NOMO-1 (cell line): ENCODE measurements around the gene PPP1R3G.
A peak's percentile ranks its signal among the peaks of the same experiment; 100 is the strongest.

ENCODE experiments used
- DNase-seq, 2 experiments: peaks; one replicate each; lab custom pipeline; 2025; ENCODE audit not compliant: unreplicated experiment in 2 of 2; lab: John Stamatoyannopoulos, UW

The PPP1R3G gene

DNA sequence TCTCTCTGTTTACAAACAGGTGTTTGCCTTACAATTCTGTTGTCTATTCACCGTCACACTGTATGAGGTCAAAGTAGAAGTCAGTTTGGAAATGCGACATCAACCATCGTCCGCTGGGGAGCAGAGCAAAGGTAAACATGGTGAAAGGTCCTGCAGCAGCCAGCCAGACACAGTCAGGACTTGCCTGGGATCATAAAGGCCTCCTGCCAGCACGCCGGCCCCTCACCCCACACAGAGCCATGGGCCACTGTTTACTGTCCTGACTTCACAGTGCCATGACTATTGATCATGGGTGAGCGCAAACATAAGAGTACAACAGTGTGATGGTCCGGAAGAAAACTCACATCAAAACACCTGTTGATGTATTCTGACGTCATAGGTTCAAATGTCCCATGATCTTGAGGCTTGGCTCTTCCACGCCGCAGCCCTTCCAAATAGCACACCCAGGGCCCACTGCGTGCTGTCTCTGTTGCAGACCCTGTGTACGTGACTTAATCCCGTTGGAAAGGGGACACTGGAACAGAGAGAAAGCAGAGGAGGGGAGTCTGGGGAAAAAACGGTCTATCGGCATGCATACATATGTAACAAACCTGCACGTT, 16.9 kb upstream of the PPP1R3G start:
- DNase-seq, result no peak

DNA sequence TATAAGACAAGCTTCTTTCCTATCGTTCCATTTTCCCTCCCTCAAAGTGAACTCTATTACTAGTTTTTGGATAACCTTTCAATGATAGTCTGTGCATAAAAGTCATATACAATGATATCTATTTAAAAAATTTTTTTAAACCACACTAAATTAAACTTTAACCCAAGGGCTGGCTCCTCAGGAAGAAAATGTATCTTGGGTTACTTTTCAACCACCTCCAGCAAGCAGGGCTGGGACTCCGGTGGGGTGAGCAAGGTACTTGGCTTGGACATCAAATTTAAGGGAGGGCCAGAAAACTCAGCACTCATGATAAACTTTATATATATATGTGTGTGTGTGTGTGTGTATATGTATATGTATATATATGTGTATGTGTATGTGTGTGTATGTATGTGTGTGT, 13.9 kb upstream of the PPP1R3G start:
- no peak for DNase-seq

DNA sequence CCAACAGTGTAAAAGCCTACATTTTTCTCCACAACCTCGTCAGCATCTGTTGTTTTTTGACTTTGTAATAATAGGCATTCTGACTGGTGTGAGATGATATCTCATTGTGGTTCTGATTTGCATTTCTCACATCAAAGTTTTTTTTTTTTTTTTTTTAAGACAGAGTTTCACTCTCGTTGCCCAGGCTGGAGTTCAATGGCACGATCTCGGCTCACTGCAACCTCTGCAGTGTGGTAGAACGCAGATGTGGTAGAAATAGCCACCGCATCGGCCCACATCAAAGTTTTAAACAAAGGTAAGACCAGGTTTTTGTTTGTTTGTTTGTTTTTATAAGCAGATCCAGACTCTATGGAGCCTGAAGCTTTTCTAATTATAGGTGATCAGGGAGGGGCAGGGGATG, 12.7 kb upstream of the PPP1R3G start:
- no peak for DNase-seq

DNA sequence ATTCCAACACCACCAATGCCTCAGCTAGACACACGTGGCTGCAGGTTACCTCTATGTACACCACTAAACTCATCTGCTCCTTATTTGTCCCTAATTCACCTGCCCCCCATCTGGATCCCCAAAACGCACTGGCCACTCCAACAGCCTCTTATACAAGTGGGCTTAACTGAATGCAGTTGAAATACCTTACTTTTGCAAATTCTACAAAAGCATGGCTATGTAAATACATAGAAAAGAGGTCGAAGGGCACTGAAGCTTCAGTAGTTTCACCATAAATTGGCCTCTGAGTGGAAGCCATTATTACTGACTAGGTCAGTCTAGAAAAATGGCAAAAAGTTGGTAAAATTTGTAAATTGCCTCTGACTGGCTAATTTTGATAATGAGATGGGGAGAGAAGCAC, 11.1 kb upstream of the PPP1R3G start:
- DNase-seq, result no peak

DNA sequence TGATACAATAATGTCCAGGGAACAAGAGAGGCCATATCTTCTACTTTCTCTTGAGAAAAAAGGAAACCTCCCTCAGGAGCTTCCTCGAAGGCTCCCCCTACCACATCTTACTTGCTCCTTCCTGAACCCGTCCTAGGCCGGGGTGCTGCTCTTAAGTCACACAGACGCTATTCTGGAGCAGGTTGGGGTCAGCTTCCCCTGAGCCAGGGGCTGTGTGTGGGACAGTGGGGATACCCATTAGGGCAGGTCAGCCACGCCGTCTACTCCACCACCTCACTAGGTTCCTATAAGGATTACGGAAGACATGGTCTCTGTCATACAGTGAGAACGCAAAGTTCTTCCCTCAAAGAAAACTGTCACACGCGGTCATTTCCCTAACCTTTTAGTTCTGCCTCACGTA, 8.2 kb upstream of the PPP1R3G start:
- no peak for DNase-seq

DNA sequence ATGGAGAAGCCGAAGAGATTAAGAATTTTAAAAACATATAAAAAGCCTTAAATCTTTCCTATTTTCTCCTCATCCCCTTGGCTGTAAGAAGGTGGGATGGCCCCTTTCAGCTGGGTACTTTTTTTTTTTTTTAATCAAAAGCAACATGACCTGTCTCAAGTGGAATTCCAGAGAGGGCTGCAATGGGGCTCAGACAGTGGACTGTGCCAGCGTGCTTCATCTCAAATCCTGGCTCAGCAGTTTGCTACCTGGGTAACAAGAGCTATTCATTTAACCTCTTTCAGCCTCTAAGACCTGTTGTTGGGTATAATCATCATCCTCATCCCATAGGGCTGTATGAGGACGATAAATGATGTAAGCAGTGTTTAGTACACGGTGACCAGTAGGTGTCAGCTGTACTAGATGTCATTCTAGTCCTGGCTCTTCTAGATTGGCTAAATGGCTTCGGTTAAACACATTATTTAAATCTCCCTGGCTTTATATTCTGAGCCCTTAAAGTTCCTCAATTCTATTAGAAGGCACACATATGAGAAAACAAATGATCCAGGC, 6.9 kb upstream of the PPP1R3G start:
- peak in 1 of 2 experiments; percentile 50 for DNase-seq

DNA sequence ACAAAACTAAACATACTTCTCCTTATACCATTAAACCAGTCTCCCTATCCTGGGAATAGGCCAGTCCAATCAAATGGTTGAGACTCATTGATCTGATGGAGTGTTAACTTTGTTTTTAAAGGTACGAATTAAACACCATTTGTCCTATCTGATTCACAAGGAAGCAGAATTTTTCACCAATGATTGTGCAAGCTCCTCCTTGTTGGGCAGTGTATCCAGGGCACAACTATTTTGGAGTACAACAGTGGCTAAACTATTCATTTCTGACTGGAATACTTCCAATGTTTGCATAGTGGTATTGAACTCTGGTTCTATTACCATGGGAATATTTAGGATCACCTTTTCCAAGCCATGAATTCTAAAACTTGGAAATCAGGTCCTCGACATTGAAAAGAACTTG, 5.4 kb upstream of the PPP1R3G start:
- no peak for DNase-seq

DNA sequence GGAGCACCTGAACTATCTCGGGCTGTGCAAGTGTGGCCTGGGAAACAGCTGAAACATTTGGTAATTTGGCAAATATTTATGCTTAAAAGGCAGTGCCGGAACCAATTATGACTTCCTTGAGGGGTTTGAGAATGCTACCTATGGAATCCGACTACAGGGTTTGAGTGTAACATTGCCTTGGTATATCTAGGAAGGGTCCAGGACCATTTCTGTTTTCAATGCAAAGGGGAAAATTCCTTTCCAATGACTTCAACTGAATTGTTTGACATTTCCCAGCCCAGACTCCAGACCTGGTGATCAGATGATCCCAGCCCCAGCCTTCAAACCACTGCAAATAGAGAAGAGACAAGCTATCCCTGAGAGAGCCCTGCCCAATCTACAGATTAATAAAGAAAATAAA, 4.6 kb upstream of the PPP1R3G start:
- no peak for DNase-seq

DNA sequence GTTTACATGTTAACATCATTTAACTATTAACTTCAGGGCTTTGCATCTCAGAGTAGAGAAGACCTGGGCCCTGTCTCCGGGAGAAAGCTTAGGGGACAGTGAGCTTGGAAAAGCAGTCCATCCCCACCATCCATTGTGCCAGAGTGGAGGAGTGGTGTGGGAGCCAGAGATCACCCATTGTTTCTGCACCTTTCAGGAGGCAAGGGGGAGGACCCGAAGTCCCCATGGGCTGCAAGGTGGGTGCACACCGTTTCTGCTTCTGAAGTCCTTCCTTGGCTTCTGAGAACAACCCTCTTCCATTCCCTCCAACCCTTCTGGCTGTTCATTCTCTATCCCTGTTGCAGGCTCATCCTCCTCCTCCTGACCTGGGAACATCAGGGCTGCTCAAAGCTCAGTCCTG, 4.0 kb upstream of the PPP1R3G start:
- no peak for DNase-seq

DNA sequence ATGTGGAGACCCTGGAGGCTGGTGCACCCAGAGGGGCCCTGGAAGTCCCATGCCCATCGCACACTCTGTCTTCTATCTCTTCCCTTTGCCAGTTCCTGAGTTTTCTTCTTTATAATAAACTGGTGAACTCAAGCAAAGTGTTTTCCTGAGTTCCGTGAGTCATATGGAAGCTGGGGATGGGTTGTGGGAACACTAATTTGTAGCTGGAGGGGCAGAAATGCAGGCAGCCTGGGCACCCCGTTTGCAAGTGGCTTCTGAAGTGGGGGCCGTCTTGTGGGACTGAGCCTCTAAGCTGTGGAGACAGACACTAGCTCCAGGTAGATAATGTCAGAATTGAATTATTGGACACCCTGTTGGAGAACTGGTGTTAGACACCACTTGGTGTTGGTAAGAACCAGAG, 3.2 kb upstream of the PPP1R3G start:
- DNase-seq, result no peak

DNA sequence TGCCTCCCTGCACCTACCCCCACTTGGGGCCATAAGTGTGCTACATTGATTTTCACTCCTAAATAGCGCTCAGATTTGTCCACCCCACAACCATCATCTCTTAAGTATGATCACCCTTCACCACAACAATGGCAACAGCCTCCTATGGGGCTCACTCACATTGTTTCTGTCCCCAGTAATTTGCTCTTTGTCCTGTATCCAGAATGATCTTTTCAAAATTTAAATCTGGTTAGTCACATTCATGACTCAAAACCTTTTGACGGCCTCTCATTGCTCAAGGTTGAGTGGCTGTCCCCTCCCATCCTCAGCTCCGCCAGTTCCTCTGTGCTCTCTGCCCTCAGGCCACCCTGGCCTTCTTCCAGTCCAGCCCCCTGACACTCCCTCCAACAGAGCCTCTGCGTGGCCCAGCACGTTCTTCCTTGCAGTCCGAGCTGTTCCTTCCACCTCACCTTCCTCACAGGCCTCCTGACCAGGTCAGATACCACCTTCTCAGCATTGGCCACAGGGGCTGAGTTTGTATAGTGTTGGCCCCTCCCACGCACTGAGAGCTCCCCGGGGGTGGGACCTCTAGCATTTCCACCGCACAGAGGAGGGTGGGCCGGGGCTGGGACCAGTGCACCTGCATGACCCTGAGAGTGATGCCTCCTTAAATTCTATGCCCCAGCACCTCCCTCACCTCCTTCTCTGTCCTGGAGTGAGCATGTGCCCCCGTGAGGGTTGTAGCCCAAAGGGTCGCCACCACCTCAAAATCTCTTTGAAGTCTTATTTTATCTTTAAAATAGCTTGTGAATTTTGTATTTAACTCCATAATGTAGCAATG, 2.4 kb upstream of the PPP1R3G start:
- DNase-seq, result peak; percentile 58 to 77

DNA sequence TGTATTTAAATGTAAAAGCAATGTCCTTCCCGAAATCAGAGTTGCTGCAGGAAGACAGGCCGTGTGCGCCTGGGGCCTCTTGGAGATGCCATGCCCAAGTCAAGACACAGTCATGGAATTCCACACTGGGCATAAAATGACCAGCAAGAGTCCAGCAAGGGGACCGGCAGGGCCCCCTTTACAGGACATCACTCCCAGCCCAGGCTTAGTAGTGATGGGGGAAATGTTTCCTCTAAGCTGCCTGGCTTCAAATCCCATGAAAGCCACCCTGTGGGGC, 1.9 kb upstream of the PPP1R3G start:
- no peak for DNase-seq

DNA sequence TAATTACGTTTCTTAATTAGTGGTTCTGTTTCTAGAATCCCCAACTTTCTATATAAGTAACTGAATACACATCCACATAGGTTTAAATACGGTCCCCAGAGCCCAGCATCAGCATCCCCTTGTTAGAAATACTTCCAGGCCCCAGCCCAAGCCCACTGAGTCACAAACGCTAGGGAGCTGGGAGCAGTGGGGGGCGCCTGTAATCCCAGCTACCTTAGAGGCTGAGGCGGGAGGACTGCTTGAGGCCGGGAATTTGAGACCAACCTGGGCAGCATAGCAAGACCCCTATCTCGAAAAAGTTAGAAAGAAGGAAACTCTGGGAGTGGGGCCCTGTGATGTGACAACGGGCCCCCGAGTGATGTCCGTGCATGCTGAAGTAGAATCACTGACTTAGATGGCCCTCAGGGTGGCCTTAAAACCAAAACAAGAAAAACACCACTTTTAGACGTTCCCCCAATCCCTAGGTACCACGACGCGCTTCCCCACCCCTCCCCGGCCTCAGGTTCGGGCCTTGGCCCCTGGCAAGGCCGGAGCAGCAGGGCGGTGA, 1.3 kb upstream of the PPP1R3G start:
- no peak for DNase-seq

DNA sequence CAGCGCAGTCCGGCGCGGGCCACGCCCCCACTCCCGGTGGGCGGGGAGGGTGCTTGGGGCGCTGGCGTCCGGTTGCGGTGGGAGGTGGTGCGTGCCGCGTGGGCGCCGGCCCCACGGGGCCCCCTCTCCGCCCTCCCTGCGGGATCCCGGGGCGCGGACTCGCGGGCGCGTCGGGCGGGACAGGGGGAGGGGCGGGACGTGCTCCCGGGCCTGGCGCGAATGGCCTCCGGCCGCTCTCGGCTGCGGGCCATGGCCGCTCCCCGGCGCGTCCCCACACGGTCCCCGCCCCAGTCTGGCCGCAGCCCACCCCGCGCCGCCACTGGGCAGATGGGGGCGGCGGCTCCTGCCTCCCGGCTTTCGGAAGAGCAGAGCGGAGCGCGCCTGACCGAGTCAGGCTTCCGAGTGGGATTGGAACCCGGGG, 771 bp upstream of the PPP1R3G start:
- DNase-seq, result no peak

DNA sequence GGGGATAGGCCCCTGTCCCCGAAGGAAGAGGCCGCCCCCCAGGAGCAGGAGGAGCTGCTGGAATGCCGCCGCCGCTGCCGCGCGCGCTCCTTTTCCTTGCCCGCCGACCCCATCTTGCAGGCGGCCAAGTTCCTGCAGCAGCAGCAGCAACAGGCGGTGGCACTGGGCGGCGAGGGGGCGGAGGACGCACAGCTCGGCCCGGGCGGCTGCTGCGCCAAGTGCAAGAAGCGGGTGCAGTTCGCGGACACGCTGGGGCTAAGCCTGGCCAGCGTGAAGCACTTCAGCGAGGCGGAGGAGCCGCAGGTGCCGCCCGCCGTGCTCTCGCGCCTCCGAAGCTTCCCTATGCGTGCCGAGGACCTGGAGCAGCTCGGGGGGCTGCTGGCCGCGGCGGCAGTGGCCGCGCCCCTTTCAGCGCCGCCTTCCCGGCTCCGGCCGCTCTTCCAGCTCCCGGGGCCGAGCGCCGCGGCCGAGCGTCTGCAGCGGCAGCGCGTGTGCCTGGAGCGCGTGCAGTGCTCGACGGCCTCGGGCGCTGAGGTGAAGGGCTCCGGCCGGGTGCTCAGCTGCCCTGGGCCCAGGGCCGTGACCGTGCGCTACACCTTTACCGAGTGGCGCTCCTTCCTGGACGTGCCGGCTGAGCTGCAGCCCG, 630 bp downstream of the PPP1R3G start:
- peak; percentile 25 for DNase-seq

DNA sequence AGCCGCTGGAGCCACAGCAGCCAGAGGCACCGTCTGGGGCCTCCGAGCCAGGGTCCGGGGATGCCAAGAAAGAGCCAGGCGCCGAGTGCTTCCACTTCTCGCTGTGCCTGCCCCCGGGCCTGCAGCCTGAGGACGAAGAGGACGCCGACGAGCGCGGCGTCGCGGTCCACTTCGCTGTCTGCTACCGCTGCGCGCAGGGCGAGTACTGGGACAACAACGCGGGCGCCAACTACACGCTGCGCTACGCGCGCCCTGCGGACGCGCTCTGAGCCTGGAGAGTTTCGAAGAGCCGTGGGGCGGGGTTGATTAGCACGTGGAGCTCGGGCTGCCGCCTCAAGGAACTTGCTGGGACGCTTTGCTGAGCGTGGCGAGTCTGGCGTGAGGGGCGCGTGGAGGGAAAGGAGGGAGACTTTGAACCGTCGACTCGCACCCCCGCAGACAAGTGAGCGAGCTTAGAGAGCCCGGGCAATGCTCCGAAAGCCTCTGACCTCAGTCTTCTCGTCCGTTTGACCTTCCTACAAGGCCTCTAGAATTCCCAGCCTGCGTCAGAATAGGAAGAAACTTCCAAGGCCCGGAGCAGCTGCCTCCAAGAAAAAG, 1.3 kb downstream of the PPP1R3G start:
- DNase-seq, result no peak

DNA sequence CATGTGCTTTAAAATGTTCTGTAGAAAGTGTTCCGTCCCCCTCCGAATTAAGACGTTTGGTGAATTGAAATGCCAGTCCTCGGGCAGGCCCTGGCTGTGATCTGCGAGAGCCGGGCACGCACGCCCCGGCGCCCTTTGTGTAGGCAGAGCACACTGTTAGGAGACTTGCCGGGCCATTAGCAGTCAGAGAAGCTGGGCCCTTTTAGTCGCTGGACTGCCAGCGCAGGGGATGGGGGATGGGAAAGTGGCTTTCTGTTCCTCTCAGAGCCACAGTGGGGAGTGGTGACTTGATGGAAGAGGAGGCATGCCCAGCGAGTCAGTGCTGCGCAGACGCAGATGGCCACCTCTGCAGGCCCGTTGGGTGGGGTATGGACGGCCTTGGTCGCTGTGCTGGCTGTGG, 2.2 kb downstream of the PPP1R3G start:
- peak; percentile 86 to 91 for DNase-seq

DNA sequence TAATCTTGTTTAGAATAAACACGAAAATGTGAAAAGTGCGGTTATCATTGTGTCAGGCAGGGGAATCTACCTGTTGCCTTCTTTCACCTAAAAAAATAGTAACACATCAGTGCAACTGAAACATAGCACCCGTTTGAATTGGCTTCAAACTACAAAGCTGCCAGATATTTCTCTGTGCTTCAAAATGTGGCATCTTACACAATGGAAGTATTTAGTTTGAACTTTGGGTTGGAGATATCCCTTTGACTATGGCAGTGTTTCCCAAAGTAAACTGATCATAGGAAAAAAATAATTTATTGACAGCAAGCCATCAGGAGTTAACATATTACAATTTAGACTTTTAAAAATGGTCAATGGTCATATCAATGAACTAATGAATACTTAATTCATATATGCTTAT, 3.6 kb downstream of the PPP1R3G start:
- no peak for DNase-seq

DNA sequence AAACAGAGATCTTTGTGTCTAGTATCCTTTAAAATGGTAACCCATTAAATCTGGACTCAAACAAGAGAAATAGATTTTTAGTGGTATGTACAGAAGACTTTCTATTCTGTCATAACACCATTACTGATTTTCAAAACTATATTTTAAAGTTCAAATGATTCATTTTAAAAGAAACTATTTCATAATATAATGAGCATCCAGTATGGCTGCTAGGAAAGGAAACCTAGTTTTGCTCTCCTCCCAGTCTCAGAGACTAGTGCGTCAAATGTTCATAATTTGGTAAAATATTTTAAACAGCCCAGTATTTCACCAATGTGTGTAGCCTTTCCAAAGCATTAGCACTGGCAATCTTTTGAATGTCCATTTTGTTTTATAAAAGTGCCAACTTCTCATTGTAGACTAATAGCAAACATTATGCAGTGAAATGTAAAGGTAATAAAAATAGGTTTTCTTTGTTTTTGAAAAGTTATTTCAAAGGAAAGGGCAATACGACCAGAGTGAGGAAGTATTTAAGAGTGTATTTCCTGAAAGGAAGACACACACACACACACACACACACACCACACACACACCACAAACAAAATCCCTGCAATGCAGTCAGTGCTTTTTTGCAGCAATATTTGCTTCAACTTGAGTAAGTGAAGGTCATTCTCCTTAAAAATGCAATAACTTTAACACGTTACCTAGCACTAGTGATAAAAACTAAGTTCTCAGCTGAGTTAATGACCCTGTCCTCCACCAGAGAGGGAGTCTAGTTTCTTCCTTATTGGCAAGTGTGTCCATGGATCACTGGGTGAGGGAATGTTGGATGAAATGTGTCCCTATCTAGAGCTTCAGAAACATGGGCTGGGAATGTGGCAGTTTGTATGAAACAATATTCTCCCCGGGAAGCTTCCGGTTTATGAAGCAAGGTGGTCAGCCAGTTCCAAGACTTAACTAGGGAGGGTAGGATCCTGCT, 4.6 kb downstream of the PPP1R3G start:
- DNase-seq, result peak in 1 of 2 experiments; percentile 9

DNA sequence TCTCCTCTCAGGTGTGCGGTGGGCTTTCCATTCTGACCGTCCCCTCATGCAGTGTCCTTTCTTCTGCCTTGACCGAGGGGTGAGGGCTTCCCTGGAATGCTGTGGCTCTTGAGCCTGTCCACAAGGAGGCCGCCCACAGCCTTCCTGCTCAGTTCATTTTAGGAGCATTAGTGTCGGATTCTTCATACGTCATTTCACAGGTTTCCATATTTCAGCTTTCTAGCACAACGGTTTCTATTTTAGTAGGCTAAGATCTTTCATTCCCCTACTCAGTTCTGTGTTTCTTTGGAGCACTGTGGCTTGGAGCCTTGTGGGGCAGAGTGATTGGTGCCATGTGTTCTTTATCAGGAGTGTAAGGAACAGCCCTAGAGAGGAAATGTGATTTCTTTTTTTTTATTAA, 5.5 kb downstream of the PPP1R3G start:
- DNase-seq, result no peak
